ENCODE data around the gene ISG20L2. TPM values are rescaled to one million over a fixed set of nuclear protein-coding genes. Genes with fewer than 3 reads are reported as not detected.

The ISG20L2 gene
- total RNA-seq, 4 donors from 2014 or later, result 13.6 to 34.9 (median 18.2) TPM

- no peaks in the 10 kb centered on the region for H3K9me3 ChIP-seq
- WGBS, 2 donors, result 77 to 83% methylated on average over 3 of the region's 3 CpGs
- TF ChIP-seq CTCF (IDR thresholded peaks at IDR 0.05) (no peak), POLR2A (IDR thresholded peaks at IDR 0.05) (no peak)
These were observed 15.9 kb downstream of the ISG20L2 start for GRCh38 chr1:156712626-156713025.

GRCh38 chr1:156711011-156711817 is 17.4 kb downstream of the ISG20L2 start:
- TF ChIP-seq CTCF (IDR thresholded peaks at IDR 0.05) (no peak), POLR2A (IDR thresholded peaks at IDR 0.05) (no peak)
- intact Hi-C loops (cut with DNase I), result no loop called here
- 83 to 85% methylated on average over 8 to 9 of the region's 9 CpGs for WGBS, 2 donors
- Histone ChIP-seq H3K27me3 (no peaks in the 10 kb centered on the region), H3K9me3 (no peaks in the 10 kb centered on the region), H3K4me1 (peaks cover 10 to 19% of the 10 kb centered on the region in 2 donors), H3K36me3 (no peaks in the 10 kb centered on the region), H3K4me3 (replicated peaks in 1 of 3) (no peak overlapping the region), H3K27ac (no peak overlapping the region)
- DNase-seq, result no peak

More at GRCh38 chr1:156712626-156713025, 15.9 kb downstream of the ISG20L2 start:
- Histone ChIP-seq H3K27me3 (no peaks in the 10 kb centered on the region), H3K4me3 (replicated peaks in 1 of 3) (no peak overlapping the region), H3K36me3 (no peaks in the 10 kb centered on the region), H3K4me1 (peaks cover 8 to 13% of the 10 kb centered on the region in 2 donors), H3K27ac (no peak overlapping the region)
- no peak for DNase-seq
- intact Hi-C loops (cut with DNase I), result no loop called here

GRCh38 chr1:156709757-156710489 is 18.6 kb downstream of the ISG20L2 start:
- no peak for TF ChIP-seq CTCF (IDR thresholded peaks at IDR 0.05)
- no peak for TF ChIP-seq POLR2A (IDR thresholded peaks at IDR 0.05)
- Histone ChIP-seq H3K36me3 (no peaks in the 10 kb centered on the region), H3K4me1 (peaks cover 23 to 32% of the 10 kb centered on the region in 2 donors)

GRCh38 chr1:156709031-156709430 is 19.5 kb downstream of the ISG20L2 start:
- Histone ChIP-seq H3K4me1 (peaks cover 31 to 41% of the 10 kb centered on the region in 2 donors), H3K9me3 (no peaks in the 10 kb centered on the region), H3K27ac (no peak overlapping the region), H3K36me3 (no peaks in the 10 kb centered on the region), H3K27me3 (no peaks in the 10 kb centered on the region), H3K4me3 (replicated peaks in 1 of 3) (no peak overlapping the region)
- 79 to 85% methylated on average over 4 of the region's 4 CpGs for WGBS, 2 donors
- no peak for DNase-seq
- intact Hi-C loops (cut with DNase I), result no loop called here
- TF ChIP-seq CTCF (IDR thresholded peaks at IDR 0.05), result no peak
- no peak for TF ChIP-seq POLR2A (IDR thresholded peaks at IDR 0.05)

More at GRCh38 chr1:156709757-156710489, 18.6 kb downstream of the ISG20L2 start:
- H3K27me3 ChIP-seq, result no peaks in the 10 kb centered on the region
- intact Hi-C loops (cut with DNase I), result no loop called here
- no peaks in the 10 kb centered on the region for H3K9me3 ChIP-seq
- DNase-seq, result peak; percentile 77 to 85
- 25 to 61% methylated on average over 3 to 11 of the region's 11 CpGs for WGBS, 2 donors
- peak overlapping the region in 1 of 3 donors; percentile 20 for H3K27ac ChIP-seq
- no peak overlapping the region for H3K4me3 ChIP-seq (replicated peaks in 1 of 3)
